Measurements from ENCODE around the gene DNAH1.

GRCh38 chr3:52347716-52348635 is 31.9 kb downstream of the DNAH1 start:
- TF ChIP-seq REST (IDR thresholded peaks at IDR 0.05; ENCODE audit: insufficient read depth in 1 of 2, low read depth in 2 of 2, low read length in 1 of 2) (no peak), CTCF (IDR thresholded peaks at IDR 0.05) (no peak), SIN3A (IDR thresholded peaks at IDR 0.05; ENCODE audit: borderline replicate concordance, insufficient read depth, low read depth, low read length) (no peak), POLR2AphosphoS5 (IDR thresholded peaks at IDR 0.05; ENCODE audit: low read depth, low read length) (no peak), TCF7L2 (IDR thresholded peaks at IDR 0.05; ENCODE audit: low read depth, low read length) (no peak)

Measured in Panc1 (cell line).